ENCODE data around the gene NKAIN1.
"Not testable (repeated sequence)": the region's sequence is repeated elsewhere in the genome, so short reads cannot be mapped to it uniquely, and the experiment has no call there.

Gene NKAIN1

DNA sequence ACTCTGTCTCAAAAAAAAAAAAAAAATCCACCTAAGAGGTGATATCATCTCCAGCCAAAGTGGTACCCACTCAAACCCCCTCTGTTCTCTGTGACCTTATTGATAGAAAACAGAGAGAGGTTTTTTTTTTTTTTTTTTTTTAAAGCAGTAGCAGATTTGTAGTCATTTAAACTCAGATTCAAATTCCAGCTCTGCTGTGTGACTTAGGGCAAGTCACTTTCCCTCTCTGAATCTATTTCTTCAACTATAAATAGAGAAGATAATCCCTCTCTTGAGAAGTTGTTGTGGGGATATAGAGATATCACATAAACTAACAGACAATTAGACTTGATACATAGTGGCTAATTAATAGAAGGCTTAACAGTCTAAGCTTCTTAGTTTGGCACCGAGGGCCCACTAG lies 48.4 kb downstream of the NKAIN1 start:
- no peak for DNase-seq

DNA sequence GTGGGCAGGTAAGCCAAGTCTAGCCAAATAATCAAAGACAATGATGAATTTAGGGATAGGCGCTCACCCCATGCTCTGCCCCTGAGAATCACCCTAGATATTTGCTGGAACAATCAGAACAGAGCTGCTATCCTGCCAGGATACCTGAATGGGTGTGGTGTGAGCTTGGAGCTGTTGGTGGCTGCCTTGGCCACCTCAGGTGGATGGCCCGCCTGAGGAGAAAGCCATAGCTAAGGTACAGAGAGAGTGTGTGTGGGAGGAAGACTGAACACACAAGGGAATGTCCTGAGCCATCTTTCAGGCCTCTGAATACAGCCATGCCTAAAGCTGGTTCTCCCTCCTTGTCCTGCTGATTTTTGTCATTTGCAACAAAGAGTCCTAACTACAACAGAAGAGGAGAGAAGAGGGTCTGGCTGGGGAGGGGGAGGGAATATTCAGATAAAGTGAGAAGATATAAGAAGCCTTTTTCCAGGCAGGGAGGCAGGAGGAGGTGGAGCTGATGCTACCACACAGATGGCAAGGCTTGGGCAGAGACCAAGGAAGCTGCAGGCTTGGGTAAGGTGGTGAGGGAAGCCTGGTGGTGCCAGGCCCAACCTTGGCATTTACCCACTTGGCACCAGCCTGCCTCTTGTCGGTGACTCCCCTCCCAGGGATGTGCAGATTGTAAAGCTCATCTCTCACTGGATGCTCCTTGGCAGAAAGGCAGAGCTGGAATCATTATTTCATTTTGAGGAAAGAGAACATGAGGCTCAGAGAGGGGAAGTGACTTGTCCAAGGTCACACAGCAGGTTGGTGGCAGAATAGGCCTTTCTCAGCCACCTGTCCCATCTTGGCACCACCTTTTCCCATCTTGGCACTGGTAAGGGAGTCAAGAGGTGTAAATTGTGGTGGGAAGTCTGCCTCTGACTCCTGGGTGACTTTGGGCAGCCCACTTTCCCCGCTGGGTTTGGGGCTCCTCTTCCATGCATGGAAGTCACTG lies 49.7 kb downstream of the NKAIN1 start:
- DNase-seq, result no peak

DNA sequence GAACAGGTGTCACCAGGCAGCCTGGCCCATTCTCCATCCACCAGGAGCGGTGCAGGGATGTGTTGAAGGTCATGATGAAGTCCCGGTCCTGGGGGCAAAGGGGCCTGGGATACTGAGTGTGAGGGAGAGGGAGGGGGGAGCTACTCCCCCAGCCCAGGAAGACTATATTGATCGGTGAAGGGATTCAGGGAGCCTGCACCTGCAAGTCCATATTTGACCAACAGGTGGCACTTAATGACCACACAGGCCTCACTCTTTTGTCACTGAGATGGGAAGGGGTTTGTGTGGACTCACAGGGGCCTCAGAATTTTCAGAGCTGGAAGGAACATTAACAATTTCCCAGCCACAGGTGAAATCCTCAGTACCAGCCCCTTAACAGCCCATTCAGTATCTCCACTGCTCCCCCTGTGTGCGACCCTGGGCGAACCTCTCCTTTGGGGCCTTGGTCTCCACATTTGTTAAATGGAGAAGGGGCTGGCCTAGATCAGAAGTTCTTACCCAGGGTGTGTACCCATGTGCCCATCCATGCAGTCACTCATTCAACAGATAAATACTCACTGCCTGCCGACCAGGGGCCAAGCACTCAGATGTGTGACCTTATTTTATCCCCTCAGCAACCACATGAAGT lies 55.6 kb downstream of the NKAIN1 start:
- DNase-seq, result peak; percentile 26

- DNase-seq, result no peak
Measured at GRCh38 chr1:31183126-31183525, 56.6 kb downstream of the NKAIN1 start.

- no peak for DNase-seq
Measured at GRCh38 chr1:31182352-31182751, 57.3 kb downstream of the NKAIN1 start.

DNA sequence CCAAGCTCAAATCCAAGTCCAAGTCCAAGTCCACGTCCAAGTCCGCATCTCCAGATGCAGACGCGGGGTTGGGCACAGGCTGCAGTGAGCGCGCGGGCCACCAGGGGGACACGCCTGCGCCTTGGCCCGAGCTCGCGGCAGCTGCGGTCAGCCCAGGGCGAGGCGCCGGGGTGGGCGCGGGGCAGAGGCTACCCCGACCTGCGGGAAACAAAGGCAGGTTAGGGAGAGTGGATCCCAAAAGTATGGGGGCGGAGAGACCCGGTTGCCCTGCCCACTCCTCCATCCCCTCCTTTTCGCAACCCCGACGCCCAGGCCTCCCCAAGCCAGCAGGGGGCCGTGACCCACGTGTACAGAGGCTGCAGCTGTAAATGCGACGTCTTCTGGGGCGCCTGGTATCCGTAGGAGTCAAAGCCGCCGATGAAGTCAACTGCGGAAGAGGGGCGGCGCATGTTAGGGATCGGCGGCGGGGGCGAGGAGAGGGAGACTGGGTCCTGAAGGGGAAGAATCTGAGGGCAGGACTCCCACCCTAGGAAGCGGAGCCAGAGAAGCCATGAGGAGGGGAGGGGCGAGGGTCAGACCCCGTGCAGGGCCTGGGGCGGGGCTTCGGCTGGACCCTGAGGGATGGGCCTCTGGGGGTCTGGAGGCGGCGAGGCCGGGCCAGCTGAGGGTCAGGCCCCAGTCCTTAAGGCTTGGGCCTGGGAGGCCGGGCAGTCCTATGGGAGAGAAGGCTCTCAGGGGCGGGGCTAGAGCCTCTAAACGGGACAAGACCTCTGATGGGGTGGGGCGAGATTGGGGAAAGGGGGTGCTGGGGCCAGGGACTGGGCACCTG lies 58.0 kb downstream of the NKAIN1 start:
- DNase-seq, result no peak

GRCh38 chr1:31180338-31180737 lies 59.3 kb downstream of the NKAIN1 start:
- DNase-seq, result no peak

DNA sequence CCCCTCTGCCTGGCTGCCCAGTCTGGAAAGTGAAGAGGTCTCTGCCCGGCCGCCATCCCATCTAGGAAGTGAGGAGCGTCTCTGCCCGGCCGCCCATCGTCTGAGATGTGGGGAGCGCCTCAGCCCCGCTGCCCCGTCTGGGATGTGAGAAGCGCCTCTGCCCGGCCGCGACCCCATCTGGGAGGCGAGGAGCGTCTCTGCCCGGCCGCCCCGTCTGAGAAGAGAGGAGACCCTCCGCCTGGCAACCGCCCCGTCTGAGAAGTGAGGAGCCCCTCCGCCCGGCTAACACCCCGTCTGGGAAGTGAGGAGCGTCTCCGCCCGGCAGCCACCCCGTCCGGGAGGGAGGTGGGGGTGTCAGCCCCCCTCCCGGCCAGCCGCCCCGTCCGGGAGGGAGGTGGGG lies 63.4 kb downstream of the NKAIN1 start:
- not testable (repeated sequence) for DNase-seq

- DNase-seq, result no peak
Measured at GRCh38 chr1:31170486-31170735, 69.3 kb downstream of the NKAIN1 start.

DNA sequence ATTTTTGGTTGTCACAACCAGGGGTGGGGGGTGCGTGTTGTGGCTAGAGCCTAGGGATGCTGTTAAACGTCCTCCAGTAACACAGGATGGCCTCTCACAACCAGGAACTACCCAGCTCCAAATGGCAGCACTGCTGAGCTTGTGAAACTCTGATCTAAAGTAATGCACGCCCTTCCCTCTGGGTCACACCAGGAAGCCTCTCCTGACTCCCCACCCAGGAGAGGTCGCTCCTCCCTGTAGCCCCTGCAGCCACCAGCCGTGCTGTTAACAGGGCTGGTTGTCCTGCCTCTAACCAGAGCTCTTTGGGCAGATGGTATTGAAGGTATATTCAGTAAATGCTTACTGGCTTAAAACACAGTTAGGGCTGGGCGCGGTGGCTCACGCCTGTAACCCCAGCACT lies 73.2 kb downstream of the NKAIN1 start:
- DNase-seq, result no peak

GRCh38 chr1:31164291-31164690 lies 75.4 kb downstream of the NKAIN1 start:
- no peak for DNase-seq

GRCh38 chr1:31163866-31164265 lies 75.8 kb downstream of the NKAIN1 start:
- no peak for DNase-seq

GRCh38 chr1:31161571-31161970 lies 78.1 kb downstream of the NKAIN1 start:
- no peak for DNase-seq

DNA sequence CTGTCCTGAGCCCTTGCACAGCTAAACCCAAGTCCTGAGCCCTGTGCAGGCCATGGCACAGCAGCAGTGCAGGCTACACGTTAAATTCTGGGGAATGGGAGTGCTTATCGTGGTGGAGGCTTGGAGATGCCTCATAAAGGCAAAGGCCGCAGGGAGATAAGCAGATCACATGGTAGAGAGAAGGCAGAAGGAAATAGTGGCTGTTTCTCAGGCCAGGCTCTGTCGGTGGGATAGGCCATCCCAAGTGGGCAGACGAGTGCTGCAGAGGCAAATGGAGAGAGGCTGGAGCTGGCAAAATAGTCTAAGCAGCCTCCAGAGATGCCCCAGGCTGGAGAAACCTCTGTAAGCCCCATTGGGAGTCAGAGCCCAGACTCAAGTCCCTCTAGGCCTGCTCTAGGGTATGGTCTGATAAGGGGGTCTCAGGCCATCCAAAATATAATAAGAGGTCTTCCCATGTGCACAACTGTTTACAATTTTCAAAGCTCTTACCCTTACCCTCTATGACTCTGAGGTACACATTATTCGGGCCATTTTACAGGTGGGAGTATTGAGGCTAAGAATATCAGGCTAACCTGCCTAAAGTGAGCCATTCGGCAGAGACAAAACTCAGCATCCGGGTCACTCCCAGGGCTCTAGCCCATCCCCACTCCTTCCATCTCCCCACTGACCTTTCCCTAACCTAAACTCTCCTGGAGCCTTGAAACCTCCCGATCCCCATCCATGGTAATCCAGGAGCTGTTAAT lies 79.6 kb downstream of the NKAIN1 start:
- no peak for DNase-seq

DNA sequence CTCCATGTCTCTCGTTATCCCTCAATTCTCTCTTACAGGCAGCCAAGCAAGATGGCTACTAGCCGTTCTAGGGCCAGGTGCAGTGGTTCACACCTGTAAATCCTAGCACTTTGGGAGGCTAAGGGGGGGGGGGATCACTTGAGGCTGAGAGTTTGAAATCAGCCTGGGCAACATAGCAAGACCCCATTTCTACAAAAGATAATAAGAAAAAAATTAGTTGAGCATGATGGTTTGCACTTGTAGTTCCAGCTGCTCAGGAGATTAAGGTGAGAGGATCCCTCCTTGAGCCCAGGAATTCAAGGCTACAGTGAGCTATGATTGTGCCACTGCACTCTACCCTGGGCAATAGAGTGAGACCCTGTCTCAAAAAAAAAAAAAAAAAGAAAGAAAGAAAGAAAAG lies 80.4 kb downstream of the NKAIN1 start:
- no peak for DNase-seq

- peak; percentile 74 for DNase-seq
Measured at GRCh38 chr1:31155216-31155806, 84.4 kb downstream of the NKAIN1 start.

GRCh38 chr1:31154632-31155215 lies 85.0 kb downstream of the NKAIN1 start:
- DNase-seq, result peak; percentile 96

DNA sequence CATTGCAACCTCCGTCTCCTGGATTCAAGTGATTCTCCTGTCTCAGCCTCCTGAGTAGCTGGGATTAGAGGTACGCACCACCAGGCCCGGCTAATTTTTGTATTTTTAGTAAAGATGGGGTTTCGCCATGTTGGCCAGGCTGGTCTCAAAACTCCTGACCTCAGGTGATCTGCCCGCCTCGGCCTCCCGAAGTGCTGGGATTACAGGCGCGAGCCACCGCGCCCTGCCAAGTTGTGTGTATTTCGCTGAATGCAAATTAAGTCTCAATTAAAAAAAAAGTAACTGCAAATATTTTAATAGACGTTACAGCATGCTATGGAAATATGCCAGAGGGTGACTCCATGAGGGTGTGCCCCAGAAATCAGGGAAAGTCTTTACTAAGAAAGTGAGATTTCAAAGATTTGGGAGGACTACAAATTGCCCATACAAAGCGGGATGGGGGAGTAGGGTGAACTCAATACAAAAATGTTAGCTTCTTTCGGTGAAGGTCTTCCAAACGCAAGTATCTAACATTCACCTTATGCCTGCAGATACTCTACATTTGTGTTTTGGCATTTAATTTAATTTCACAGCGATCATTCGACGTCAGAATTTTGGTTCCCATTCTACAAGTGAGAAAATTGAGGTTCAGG lies 85.6 kb downstream of the NKAIN1 start:
- DNase-seq, result no peak

- no peak for DNase-seq
Measured at GRCh38 chr1:31153423-31153822, 86.3 kb downstream of the NKAIN1 start.

GRCh38 chr1:31152181-31152795 lies 87.4 kb downstream of the NKAIN1 start:
- no peak for DNase-seq

DNA sequence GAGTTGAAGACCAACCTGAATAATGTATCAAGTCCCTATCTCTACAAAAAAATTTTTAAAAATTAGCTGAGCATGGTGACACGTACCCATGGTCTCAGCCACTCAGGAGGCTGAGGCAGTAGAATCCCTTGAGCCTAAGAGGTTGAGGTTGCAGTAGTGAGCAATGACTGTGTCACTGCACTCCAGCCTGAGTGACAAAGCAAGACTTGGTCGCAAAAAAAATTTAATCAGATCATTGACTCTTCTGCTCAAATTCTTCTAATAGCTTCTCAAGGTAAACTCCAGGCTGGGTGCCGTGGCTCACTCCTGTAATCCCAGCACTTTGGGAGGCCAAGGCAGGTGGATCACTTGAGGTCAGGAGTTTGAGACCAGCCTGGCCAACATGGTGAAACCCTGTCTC lies 88.3 kb downstream of the NKAIN1 start:
- DNase-seq, result no peak
